Fibroblast of skin of right quadriceps (primary cell): ENCODE results near the gene CYTL1.
"Not testable (repeated sequence)": the region's sequence is repeated elsewhere in the genome, so short reads cannot be mapped to it uniquely, and the experiment has no call there.

Experiments used
- DNase-seq: peaks from one replicate; pipeline ENCODE4 v3.0.0-alpha.2; 2013

The CYTL1 gene

GRCh38 chr4:5033281-5033841 lies 14.1 kb upstream of the CYTL1 start:
- no peak for DNase-seq

- DNase-seq = no peak
Measured at GRCh38 chr4:5032813-5033212, 13.6 kb upstream of the CYTL1 start.

- DNase-seq = no peak
Measured at GRCh38 chr4:5030927-5031326, 11.7 kb upstream of the CYTL1 start.

GRCh38 chr4:5030221-5030620 lies 11.0 kb upstream of the CYTL1 start:
- DNase-seq = no peak

GRCh38 chr4:5029447-5029846 lies 10.2 kb upstream of the CYTL1 start:
- no peak for DNase-seq

- no peak for DNase-seq
Measured at GRCh38 chr4:5028480-5028879, 9.2 kb upstream of the CYTL1 start.

GRCh38 chr4:5027346-5027745 lies 8.1 kb upstream of the CYTL1 start:
- DNase-seq = no peak

GRCh38 chr4:5026371-5026770 lies 7.1 kb upstream of the CYTL1 start:
- DNase-seq = no peak

GRCh38 chr4:5024673-5025072 lies 5.4 kb upstream of the CYTL1 start:
- peak; percentile 50 for DNase-seq

GRCh38 chr4:5021546-5021945 lies 2.3 kb upstream of the CYTL1 start:
- no peak for DNase-seq

- DNase-seq = no peak
Measured at GRCh38 chr4:5020341-5020740, 1.1 kb upstream of the CYTL1 start.

GRCh38 chr4:5019796-5020195 lies 538 bp upstream of the CYTL1 start:
- no peak for DNase-seq

GRCh38 chr4:5018603-5019002 lies 655 bp downstream of the CYTL1 start:
- DNase-seq = no peak

GRCh38 chr4:5018096-5018495 lies 1.2 kb downstream of the CYTL1 start:
- DNase-seq = no peak

GRCh38 chr4:5014007-5014682 lies 5.1 kb downstream of the CYTL1 start:
- DNase-seq = no peak

- DNase-seq = no peak
Measured at GRCh38 chr4:5012958-5013357, 6.3 kb downstream of the CYTL1 start.

- DNase-seq = no peak
Measured at GRCh38 chr4:5012244-5012898, 6.9 kb downstream of the CYTL1 start.

GRCh38 chr4:5010984-5011383 lies 8.3 kb downstream of the CYTL1 start:
- DNase-seq = no peak

GRCh38 chr4:5009796-5010195 lies 9.5 kb downstream of the CYTL1 start:
- no peak for DNase-seq

- DNase-seq = not testable (repeated sequence)
Measured at GRCh38 chr4:5006932-5007331, 12.3 kb downstream of the CYTL1 start.

- DNase-seq = no peak
Measured at GRCh38 chr4:5004496-5004895, 14.8 kb downstream of the CYTL1 start.

GRCh38 chr4:5003918-5004317 lies 15.3 kb downstream of the CYTL1 start:
- no peak for DNase-seq

- no peak for DNase-seq
Measured at GRCh38 chr4:5003372-5003857, 15.8 kb downstream of the CYTL1 start.

- DNase-seq = not testable (repeated sequence)
Measured at GRCh38 chr4:5001641-5002040, 17.6 kb downstream of the CYTL1 start.
